Measurements from ENCODE around the gene CFAP299. TPM values are rescaled to one million over a fixed set of nuclear protein-coding genes. Genes with fewer than 3 reads are reported as not detected.
"Not testable (repeated sequence)": the region's sequence is repeated elsewhere in the genome, so short reads cannot be mapped to it uniquely, and the experiment has no call there.

Gene CFAP299
- total and polyA plus RNA-seq, 4 donors, result not detected

DNA sequence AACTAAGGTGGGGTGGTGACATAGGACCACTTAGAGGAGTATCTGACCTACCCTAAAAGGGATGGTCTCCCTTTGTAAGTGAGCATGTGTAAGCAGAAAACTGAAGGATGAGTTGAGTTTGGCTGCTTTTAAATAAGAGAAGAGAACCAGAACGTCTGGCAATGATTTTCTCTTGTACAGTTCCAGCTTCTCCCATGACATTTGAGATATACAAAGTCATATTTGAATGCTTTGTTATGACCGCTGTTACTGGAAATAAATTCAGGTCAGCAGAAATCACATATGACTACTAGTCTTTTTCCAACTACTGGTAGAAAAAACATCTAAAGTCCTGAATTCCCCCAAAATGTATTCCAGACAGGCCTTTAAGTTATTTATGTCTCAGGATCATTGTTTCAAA is 381.7 kb downstream of the CFAP299 start:
- H3K4me3 ChIP-seq (ENCODE audit: low read length in 2 of 2), result no peak overlapping the region
- peaks cover 2% of the 10 kb centered on the region for H3K9me3 ChIP-seq (ENCODE audit: control insufficient read depth, low read length)
- intact Hi-C loops (cut with DNase I), result no loop called here
- H3K4me1 ChIP-seq (ENCODE audit: control insufficient read depth in 1 of 2, insufficient read depth in 2 of 2, low read length in 2 of 2), result no peaks in the 10 kb centered on the region
- WGBS, 2 donors, result 16 to 34% methylated on average over 2 of the region's 2 CpGs
- H3K27me3 ChIP-seq (ENCODE audit: control insufficient read depth in 1 of 2, insufficient read depth in 2 of 2, low read length in 1 of 2), result no peaks in the 10 kb centered on the region
- DNase-seq (no peak), ATAC-seq (ENCODE audit: low FRiP score) (no peak)
- no peaks in the 10 kb centered on the region for H3K36me3 ChIP-seq (ENCODE audit: control insufficient read depth in 1 of 2, insufficient read depth in 2 of 2, low read length in 1 of 2)
- H3K27ac ChIP-seq (ENCODE audit: low read depth in 1 of 2, low read length in 2 of 2), result no peak overlapping the region

DNA sequence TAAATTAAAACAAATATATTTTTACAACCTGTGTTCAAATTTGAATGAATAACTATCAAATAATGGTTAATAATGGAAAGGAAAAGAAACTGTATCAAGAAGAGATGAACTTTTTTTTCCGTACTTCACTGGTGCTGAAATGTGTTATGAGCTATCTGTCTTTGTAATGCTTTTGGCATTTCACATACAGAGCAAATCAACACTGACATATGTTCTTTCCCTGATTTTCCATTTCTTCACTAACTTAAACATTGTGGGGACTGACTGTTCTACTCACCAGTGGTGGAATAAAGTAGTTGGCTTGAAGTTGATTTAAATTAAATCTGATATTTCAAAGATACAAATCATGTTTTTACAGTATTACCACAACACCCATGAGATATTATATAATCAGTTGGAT is 390.9 kb downstream of the CFAP299 start:
- Histone ChIP-seq H3K4me1 (ENCODE audit: control insufficient read depth in 1 of 2, insufficient read depth in 2 of 2, low read length in 2 of 2) (no peaks in the 10 kb centered on the region), H3K27me3 (ENCODE audit: control insufficient read depth in 1 of 2, insufficient read depth in 2 of 2, low read length in 1 of 2) (no peaks in the 10 kb centered on the region), H3K9me3 (ENCODE audit: control insufficient read depth, low read length) (no peaks in the 10 kb centered on the region), H3K36me3 (ENCODE audit: control insufficient read depth in 1 of 2, insufficient read depth in 2 of 2, low read length in 1 of 2) (no peaks in the 10 kb centered on the region), H3K27ac (ENCODE audit: low read depth in 1 of 2, low read length in 2 of 2) (no peak overlapping the region), H3K4me3 (ENCODE audit: low read length in 2 of 2) (no peak overlapping the region)
- intact Hi-C loops (cut with DNase I), result no loop called here
- DNase-seq (no peak), ATAC-seq (ENCODE audit: low FRiP score) (no peak)
- 7 to 9% methylated on average over 1 of the region's 1 CpG for WGBS, 2 donors

DNA sequence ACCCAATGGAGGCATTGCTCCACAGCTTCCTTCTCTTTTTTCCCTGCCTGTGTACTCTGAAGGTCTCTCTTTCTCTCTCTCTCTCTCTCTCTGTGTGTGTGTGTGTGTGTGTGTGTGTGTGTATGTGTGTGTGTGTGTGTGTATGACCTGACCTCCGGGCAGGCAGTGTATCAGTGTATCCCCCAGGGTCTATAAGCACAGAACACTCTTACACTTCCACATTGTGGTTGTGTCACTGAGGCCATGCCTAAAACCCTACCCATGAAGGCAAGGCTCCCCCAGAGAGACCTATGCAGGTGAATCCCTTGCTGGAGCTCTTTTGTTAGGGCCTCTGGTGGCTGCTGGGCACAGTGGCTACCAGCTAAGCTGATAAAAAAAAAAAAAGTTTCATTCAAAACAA is 394.6 kb downstream of the CFAP299 start:
- 69 to 88% methylated on average over 1 of the region's 1 CpG for WGBS, 2 donors
- intact Hi-C loops (cut with DNase I), result no loop called here

DNA sequence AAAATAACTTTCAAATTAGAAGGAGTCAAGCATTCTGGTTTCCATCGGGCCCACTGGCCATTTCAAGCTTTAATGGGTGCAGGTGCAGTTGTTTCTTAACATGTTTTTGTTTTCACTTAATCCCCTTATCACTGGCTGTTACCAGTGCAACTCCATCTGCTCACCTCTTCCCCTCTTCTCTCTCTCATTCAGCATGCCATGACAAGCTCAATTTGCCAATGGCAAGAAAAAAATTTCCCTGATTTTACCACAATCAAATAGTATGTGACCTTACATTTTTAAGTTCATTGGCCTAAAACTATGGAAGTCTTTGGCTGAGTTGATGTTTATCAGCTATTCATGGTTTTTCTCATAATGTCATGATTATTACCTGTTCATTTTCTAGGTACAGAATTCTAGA is 395.9 kb downstream of the CFAP299 start:
- 65 to 77% methylated on average over 1 of the region's 1 CpG for WGBS, 2 donors

More for the DNA sequence above, 394.6 kb downstream of the CFAP299 start:
- Histone ChIP-seq H3K27ac (ENCODE audit: low read depth in 1 of 2, low read length in 2 of 2) (no peak overlapping the region), H3K27me3 (ENCODE audit: control insufficient read depth in 1 of 2, insufficient read depth in 2 of 2, low read length in 1 of 2) (no peaks in the 10 kb centered on the region), H3K9me3 (ENCODE audit: control insufficient read depth, low read length) (no peaks in the 10 kb centered on the region), H3K4me1 (ENCODE audit: control insufficient read depth in 1 of 2, insufficient read depth in 2 of 2, low read length in 2 of 2) (no peaks in the 10 kb centered on the region), H3K36me3 (ENCODE audit: control insufficient read depth in 1 of 2, insufficient read depth in 2 of 2, low read length in 1 of 2) (no peaks in the 10 kb centered on the region), H3K4me3 (ENCODE audit: low read length in 2 of 2) (no peak overlapping the region)
- ATAC-seq (ENCODE audit: low FRiP score), result no peak
- DNase-seq, result no peak

DNA sequence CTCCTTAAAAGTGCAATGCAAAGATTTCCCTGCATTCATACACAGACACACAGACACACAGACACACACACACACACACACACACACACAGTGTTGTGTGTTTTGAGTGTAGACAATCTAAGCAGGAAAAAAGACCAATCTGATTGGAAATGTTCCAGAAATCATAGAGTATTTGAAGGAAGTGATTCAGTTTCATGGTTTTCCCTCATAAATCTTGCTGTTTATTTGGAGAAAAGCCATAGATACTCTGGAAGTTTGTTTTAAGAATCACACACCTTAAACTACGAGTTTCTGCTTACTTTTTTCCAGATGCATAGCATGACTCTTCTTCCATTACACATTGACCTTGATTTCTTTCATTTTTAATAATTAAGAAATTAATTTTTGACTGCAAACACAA is 396.5 kb downstream of the CFAP299 start:
- Histone ChIP-seq H3K36me3 (ENCODE audit: control insufficient read depth in 1 of 2, insufficient read depth in 2 of 2, low read length in 1 of 2) (no peaks in the 10 kb centered on the region), H3K4me3 (ENCODE audit: low read length in 2 of 2) (no peak overlapping the region), H3K27me3 (ENCODE audit: control insufficient read depth in 1 of 2, insufficient read depth in 2 of 2, low read length in 1 of 2) (no peaks in the 10 kb centered on the region), H3K27ac (ENCODE audit: low read depth in 1 of 2, low read length in 2 of 2) (no peak overlapping the region), H3K9me3 (ENCODE audit: control insufficient read depth, low read length) (no peaks in the 10 kb centered on the region), H3K4me1 (ENCODE audit: control insufficient read depth in 1 of 2, insufficient read depth in 2 of 2, low read length in 2 of 2) (no peaks in the 10 kb centered on the region)
- 4 to 7% methylated on average over 1 of the region's 1 CpG for WGBS, 2 donors
- ATAC-seq (ENCODE audit: low FRiP score) (no peak), DNase-seq (no peak)
- intact Hi-C loops (cut with DNase I), result no loop called here

More for the DNA sequence above, 395.9 kb downstream of the CFAP299 start:
- Histone ChIP-seq H3K36me3 (ENCODE audit: control insufficient read depth in 1 of 2, insufficient read depth in 2 of 2, low read length in 1 of 2) (no peaks in the 10 kb centered on the region), H3K27me3 (ENCODE audit: control insufficient read depth in 1 of 2, insufficient read depth in 2 of 2, low read length in 1 of 2) (no peaks in the 10 kb centered on the region), H3K4me1 (ENCODE audit: control insufficient read depth in 1 of 2, insufficient read depth in 2 of 2, low read length in 2 of 2) (no peaks in the 10 kb centered on the region), H3K4me3 (ENCODE audit: low read length in 2 of 2) (no peak overlapping the region), H3K9me3 (ENCODE audit: control insufficient read depth, low read length) (no peaks in the 10 kb centered on the region), H3K27ac (ENCODE audit: low read depth in 1 of 2, low read length in 2 of 2) (no peak overlapping the region)
- no peak for ATAC-seq (ENCODE audit: low FRiP score)
- intact Hi-C loops (cut with DNase I), result no loop called here
- DNase-seq, result no peak

GRCh38 chr4:80740375-80740774 is 404.8 kb downstream of the CFAP299 start:
- H3K27ac ChIP-seq (ENCODE audit: low read depth in 1 of 2, low read length in 2 of 2), result no peak overlapping the region
- 62 to 69% methylated on average over 2 of the region's 2 CpGs for WGBS, 2 donors
- no peaks in the 10 kb centered on the region for H3K36me3 ChIP-seq (ENCODE audit: control insufficient read depth in 1 of 2, insufficient read depth in 2 of 2, low read length in 1 of 2)
- DNase-seq, result no peak
- intact Hi-C loops (cut with DNase I), result no loop called here
- peaks cover 3% of the 10 kb centered on the region for H3K9me3 ChIP-seq (ENCODE audit: control insufficient read depth, low read length)
- H3K4me3 ChIP-seq (ENCODE audit: low read length in 2 of 2), result no peak overlapping the region
- no peaks in the 10 kb centered on the region for H3K4me1 ChIP-seq (ENCODE audit: control insufficient read depth in 1 of 2, insufficient read depth in 2 of 2, low read length in 2 of 2)
- H3K27me3 ChIP-seq (ENCODE audit: control insufficient read depth in 1 of 2, insufficient read depth in 2 of 2, low read length in 1 of 2), result peaks cover 0 to 3% of the 10 kb centered on the region in 2 donors
- no peak for ATAC-seq (ENCODE audit: low FRiP score)

- ATAC-seq (ENCODE audit: low FRiP score); H3K36me3 ChIP-seq (ENCODE audit: control insufficient read depth in 1 of 2, insufficient read depth in 2 of 2, low read length in 1 of 2); H3K27ac ChIP-seq (ENCODE audit: low read depth in 1 of 2, low read length in 2 of 2); DNase-seq; H3K9me3 ChIP-seq (ENCODE audit: control insufficient read depth, low read length); H3K4me3 ChIP-seq (ENCODE audit: low read length in 2 of 2); intact Hi-C loops (cut with DNase I); H3K27me3 ChIP-seq (ENCODE audit: control insufficient read depth in 1 of 2, insufficient read depth in 2 of 2, low read length in 1 of 2); H3K4me1 ChIP-seq (ENCODE audit: control insufficient read depth in 1 of 2, insufficient read depth in 2 of 2, low read length in 2 of 2): not testable (repeated sequence)
- WGBS, 2 donors, result 82 to 84% methylated on average over 6 of the region's 6 CpGs
Observed at GRCh38 chr4:80749558-80749957, 414.0 kb downstream of the CFAP299 start.

- Histone ChIP-seq H3K27ac (ENCODE audit: low read depth in 1 of 2, low read length in 2 of 2) (no peak overlapping the region), H3K36me3 (ENCODE audit: control insufficient read depth in 1 of 2, insufficient read depth in 2 of 2, low read length in 1 of 2) (no peaks in the 10 kb centered on the region)
- ATAC-seq (ENCODE audit: low FRiP score), result no peak
Observed at GRCh38 chr4:80751200-80751599, 415.7 kb downstream of the CFAP299 start.

GRCh38 chr4:80767944-80768343 is 432.4 kb downstream of the CFAP299 start:
- Histone ChIP-seq H3K4me3 (ENCODE audit: low read length in 2 of 2) (no peak overlapping the region), H3K4me1 (ENCODE audit: control insufficient read depth in 1 of 2, insufficient read depth in 2 of 2, low read length in 2 of 2) (no peaks in the 10 kb centered on the region), H3K27me3 (ENCODE audit: control insufficient read depth in 1 of 2, insufficient read depth in 2 of 2, low read length in 1 of 2) (peaks cover 0 to 1% of the 10 kb centered on the region in 2 donors), H3K27ac (ENCODE audit: low read depth in 1 of 2, low read length in 2 of 2) (no peak overlapping the region), H3K9me3 (ENCODE audit: control insufficient read depth, low read length) (no peaks in the 10 kb centered on the region), H3K36me3 (ENCODE audit: control insufficient read depth in 1 of 2, insufficient read depth in 2 of 2, low read length in 1 of 2) (no peaks in the 10 kb centered on the region)
- no peak for ATAC-seq (ENCODE audit: low FRiP score)
- no peak for DNase-seq
- 59 to 63% methylated on average over 2 of the region's 2 CpGs for WGBS, 2 donors
- intact Hi-C loops (cut with DNase I), result no loop called here

More at GRCh38 chr4:80751200-80751599, 415.7 kb downstream of the CFAP299 start:
- Histone ChIP-seq H3K4me3 (ENCODE audit: low read length in 2 of 2) (no peak overlapping the region), H3K27me3 (ENCODE audit: control insufficient read depth in 1 of 2, insufficient read depth in 2 of 2, low read length in 1 of 2) (no peaks in the 10 kb centered on the region), H3K4me1 (ENCODE audit: control insufficient read depth in 1 of 2, insufficient read depth in 2 of 2, low read length in 2 of 2) (no peaks in the 10 kb centered on the region), H3K9me3 (ENCODE audit: control insufficient read depth, low read length) (no peaks in the 10 kb centered on the region)
- intact Hi-C loops (cut with DNase I), result no loop called here
- no peak for DNase-seq

Data from aorta (tissue), 5 donors.